Muscle of arm (tissue), 12 donors: ENCODE data around the gene PTGFR. TPM values are rescaled to one million over a fixed set of nuclear protein-coding genes. Genes with fewer than 3 reads are reported as not detected.

ENCODE experiments used
- DNase-seq: peaks from one replicate; pipeline ENCODE4 v3.0.0-alpha.2; 2013
- polyA plus RNA-seq, 12 donors: library from polyadenylated mRNA; unstranded; fragments of 120-200 nt; gene quantifications; one replicate each; pipeline ENCODE4 v1.2.1, GENCODE V29; 2013; ENCODE audit not compliant: insufficient read length in 12 of 12

PTGFR gene
- polyA plus RNA-seq, 12 donors, result 20.0 to 54.6 (median 30.6) TPM; not detected in 1

- DNase-seq, result no peak
These were observed 28.7 kb downstream of the PTGFR start for GRCh38 chr1:78519446-78519845.

GRCh38 chr1:78520216-78520615 is 29.4 kb downstream of the PTGFR start:
- DNase-seq, result no peak

GRCh38 chr1:78520843-78521242 is 30.1 kb downstream of the PTGFR start:
- no peak for DNase-seq

GRCh38 chr1:78522136-78522535 is 31.4 kb downstream of the PTGFR start:
- DNase-seq, result no peak

- DNase-seq, result no peak
These were observed 35.7 kb downstream of the PTGFR start for GRCh38 chr1:78526496-78526895.

GRCh38 chr1:78527706-78528105 is 36.9 kb downstream of the PTGFR start:
- no peak for DNase-seq

- no peak for DNase-seq
These were observed 42.8 kb downstream of the PTGFR start for GRCh38 chr1:78533527-78533926.

GRCh38 chr1:78535286-78535685 is 44.5 kb downstream of the PTGFR start:
- DNase-seq, result no peak

- DNase-seq, result no peak
These were observed 45.7 kb downstream of the PTGFR start for GRCh38 chr1:78536427-78536826.

- no peak for DNase-seq
These were observed 49.3 kb downstream of the PTGFR start for GRCh38 chr1:78540048-78540447.

GRCh38 chr1:78541479-78541878 is 50.7 kb downstream of the PTGFR start:
- DNase-seq, result no peak

- no peak for DNase-seq
These were observed 53.3 kb downstream of the PTGFR start for GRCh38 chr1:78543941-78544643.

- DNase-seq, result no peak
These were observed 56.3 kb downstream of the PTGFR start for GRCh38 chr1:78547081-78547480.

- DNase-seq, result no peak
These were observed 58.6 kb downstream of the PTGFR start for GRCh38 chr1:78549331-78549730.

GRCh38 chr1:78549891-78550290 is 59.1 kb downstream of the PTGFR start:
- no peak for DNase-seq

GRCh38 chr1:78553859-78554258 is 63.1 kb downstream of the PTGFR start:
- no peak for DNase-seq

- DNase-seq, result no peak
These were observed 64.1 kb downstream of the PTGFR start for GRCh38 chr1:78554840-78555239.

- no peak for DNase-seq
These were observed 68.9 kb downstream of the PTGFR start for GRCh38 chr1:78559680-78560079.

- DNase-seq, result no peak
These were observed 70.0 kb downstream of the PTGFR start for GRCh38 chr1:78560811-78561210.

- no peak for DNase-seq
These were observed 71.1 kb downstream of the PTGFR start for GRCh38 chr1:78561856-78562255.

- no peak for DNase-seq
These were observed 74.6 kb downstream of the PTGFR start for GRCh38 chr1:78565393-78565792.

GRCh38 chr1:78570539-78570938 is 79.8 kb downstream of the PTGFR start:
- no peak for DNase-seq

- no peak for DNase-seq
These were observed 86.7 kb downstream of the PTGFR start for GRCh38 chr1:78577257-78578100.
